Activated CD4-positive, alpha-beta T cell treated with anti-CD3 and anti-CD28 coated beads for 4 hours (primary cell): ENCODE measurements around the gene TAT.
A peak's percentile ranks its signal among the peaks of the same experiment; 100 is the strongest.
"Not testable (repeated sequence)": the region's sequence is repeated elsewhere in the genome, so short reads cannot be mapped to it uniquely, and the experiment has no call there.

Source experiments
- DNase-seq, 2 donors: peaks; one replicate each; pipeline ENCODE4 v3.0.0-alpha.2; 2020

The TAT gene

DNA sequence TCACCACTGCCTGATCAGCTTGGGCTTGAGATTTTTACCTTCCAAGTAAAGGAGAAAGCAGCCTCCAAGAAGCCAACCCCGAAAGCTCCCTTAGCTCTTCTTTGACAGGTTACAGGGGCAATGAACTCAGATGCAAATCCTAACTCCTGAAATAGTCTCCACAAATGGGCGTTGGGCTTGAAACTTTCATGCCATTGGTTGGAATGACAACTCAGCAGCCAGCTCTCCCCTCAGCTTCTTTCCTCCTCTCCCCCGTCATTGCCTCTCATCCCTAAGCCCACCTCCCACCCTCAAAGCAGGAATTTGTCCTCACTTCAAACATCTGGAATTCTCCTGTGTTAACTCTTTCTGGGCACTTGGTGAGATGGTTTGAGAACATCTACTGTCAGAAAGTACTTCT lies at the start of gene TAT:
Gene TAT, minus strand, starts transcription at position 122 of the 400 bp plus-strand sequence. CDS start 677 bp downstream, outside the sequence.
- DNase-seq = no peak

DNA sequence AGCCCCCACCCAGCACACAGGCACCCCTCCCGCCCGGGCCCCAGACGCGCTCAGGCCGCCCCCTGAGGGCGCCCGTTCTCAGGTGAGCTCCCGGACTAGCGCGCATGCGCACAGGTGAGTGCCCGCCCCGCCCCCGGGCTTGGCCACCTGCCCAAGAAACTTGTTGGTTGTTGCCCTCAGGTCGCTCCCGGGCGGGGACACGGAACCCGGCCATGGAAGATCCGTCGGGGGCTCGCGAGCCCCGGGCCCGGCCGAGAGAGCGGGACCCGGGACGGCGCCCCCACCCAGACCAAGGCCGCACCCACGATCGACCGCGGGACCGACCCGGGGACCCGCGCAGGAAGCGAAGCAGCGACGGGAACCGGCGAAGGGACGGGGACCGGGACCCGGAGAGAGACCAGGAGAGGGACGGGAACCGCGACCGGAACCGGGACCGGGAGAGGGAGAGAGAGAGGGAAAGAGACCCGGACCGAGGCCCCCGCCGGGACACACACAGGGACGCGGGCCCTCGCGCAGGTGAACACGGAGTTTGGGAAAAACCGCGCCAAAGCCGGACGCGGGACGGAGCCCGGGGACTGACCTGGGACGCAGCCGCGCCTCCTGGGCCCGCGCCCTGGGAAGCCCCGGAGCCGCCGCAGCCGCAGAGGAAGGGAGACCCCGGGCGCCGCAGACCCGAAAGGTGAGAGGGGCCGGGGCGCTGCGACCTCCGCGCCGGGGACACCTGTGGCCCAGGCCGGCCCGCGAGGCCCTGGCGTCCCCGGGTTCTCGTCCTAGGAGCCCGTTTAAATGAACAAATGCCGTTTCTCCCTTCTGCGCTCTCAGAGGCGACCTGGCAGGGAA lies 49.3 kb upstream of the TAT start, which contains the start of gene MARVELD3:
Gene MARVELD3, plus strand, starts transcription at position 167 of the 840 bp plus-strand sequence. Its CDS starts 46 bp downstream, at position 213.
- DNase-seq = peak; percentile 15 to 18

- DNase-seq = no peak
These were observed 48.4 kb upstream of the TAT start for GRCh38 chr16:71625113-71625850.

- no peak for DNase-seq
These were observed 46.7 kb upstream of the TAT start for GRCh38 chr16:71623597-71623996.

GRCh38 chr16:71622088-71622487 lies 45.2 kb upstream of the TAT start:
- no peak for DNase-seq

- DNase-seq = no peak
These were observed 41.5 kb upstream of the TAT start for GRCh38 chr16:71618429-71618828.

DNA sequence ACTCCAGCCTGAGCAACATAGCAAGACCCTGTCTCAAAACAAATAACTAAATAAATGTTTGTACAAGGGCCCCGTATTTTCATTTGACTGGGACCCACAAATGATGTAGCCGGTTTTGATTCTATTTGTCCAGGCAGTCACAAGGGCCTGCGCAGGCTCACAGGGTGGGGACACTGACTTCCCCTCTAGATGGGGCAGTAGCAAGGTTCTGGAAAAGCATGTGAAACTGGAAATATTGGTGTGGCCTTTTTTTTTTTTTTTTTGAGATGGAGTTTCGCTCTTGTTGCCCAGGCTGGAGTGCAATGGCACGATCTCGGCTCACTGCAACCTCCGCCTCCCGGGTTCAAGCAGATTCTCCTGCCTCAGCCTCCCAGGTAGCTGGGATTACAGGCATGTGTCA lies 38.1 kb upstream of the TAT start:
- not testable (repeated sequence) for DNase-seq

DNA sequence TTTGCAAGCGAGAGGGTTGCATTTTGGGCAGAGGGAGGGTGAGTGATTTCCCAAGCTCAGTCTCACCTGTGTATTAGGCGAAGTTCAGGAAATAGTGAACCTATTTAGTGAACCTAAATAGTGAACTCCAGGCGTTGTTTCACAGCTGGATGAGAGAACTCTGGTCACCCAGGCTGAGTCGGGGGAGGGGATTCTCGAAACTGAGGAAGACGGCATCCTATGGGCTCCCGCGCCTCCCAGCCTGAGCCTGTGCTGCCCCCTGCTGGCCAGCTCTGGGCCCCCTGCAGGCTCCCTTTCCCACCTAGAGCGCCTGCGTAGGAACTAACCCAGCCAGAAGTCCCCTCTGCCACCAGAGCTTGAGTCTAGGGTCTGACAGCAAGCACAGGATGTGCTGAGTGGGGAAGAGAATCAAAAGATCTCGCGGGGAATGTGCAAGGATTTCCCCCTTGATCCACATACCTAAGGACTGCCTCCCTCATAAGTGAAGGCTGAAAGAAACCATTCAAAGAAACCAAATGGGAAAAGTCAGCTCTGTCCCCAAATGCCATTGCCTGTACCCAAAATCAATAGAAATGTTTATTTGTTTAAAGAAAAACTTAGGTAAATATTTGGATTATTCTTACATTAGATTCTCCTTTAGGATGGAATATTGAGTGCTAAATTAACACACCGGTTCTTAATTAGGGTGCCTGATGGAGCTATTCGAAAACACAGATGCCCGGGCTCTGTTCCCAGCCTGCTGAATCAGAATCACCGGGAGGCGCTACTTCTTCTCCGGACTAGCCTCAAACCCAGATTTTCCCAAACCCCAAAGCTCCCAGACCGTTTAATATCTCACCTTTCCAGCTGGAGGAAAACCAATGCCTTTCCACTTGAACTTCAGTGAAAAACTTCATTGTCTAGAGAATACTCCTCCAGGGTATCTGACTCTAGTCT lies 34.3 kb upstream of the TAT start:
- DNase-seq = peak; percentile 69 to 73

GRCh38 chr16:71610447-71610846 lies 33.6 kb upstream of the TAT start:
- no peak for DNase-seq

- DNase-seq = no peak
These were observed 32.2 kb upstream of the TAT start for GRCh38 chr16:71609066-71609465.

DNA sequence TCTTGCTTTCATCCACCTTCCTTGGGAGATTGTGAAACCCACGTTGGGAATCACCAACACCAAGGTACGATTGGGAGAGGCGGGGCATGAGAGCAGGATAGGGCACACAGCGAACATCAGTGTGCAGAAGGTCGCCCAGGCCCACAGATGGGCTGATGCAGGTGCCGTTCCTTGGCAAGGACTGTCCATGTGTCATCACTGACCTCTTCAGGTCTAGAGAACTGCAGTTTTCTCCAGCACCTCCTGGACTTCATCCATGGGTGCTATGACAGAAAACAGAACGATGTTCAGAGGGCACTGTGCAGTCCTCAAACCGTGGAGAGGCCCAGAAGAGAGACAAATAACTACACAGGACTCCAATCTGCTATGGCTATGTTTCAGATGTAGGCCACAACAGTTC lies 23.9 kb upstream of the TAT start:
- no peak for DNase-seq

GRCh38 chr16:71598426-71598825 lies 21.5 kb upstream of the TAT start:
- not testable (repeated sequence) for DNase-seq

- not testable (repeated sequence) for DNase-seq
These were observed 18.5 kb upstream of the TAT start for GRCh38 chr16:71595340-71595826.

GRCh38 chr16:71594000-71594646 lies 17.2 kb upstream of the TAT start:
- no peak for DNase-seq

- no peak for DNase-seq
These were observed 16.4 kb upstream of the TAT start for GRCh38 chr16:71593048-71593999.

DNA sequence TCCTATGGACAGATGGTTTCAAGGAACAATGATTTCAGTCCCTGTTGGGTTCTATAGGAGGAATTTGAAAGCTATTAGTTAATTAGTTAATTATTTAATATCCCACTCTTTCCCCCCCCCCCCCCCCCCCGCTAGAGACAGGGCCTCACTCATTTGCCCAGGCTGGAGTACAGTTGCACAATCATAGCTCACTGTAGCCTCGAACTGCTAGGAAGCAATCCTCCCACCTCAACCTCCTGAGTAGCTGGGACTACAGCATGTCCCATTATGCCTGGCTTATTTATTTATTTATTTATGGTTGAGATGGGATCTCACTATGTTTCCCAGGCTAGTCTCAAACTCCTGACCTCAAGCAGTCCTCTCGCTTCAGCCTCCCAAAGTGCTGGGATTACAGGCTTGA lies 15.0 kb upstream of the TAT start:
- DNase-seq = no peak

DNA sequence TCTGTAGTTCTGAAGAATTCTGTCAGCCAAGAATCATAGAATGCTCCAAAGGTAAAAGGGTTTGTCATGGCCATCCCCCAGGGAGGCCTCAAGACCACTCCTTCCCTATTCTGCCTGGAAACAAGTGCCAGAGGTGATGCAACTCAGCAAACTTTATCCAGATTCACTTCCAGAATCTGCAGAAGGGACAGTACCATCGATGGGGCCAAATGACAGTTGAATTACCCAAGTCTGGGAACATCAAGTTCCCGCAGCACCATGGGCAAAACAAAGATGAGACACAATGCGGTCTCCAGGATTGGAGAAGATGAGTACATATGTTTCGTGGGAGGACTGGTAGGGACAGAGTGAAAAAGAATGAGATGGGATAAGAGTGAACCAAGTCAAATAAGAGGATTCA lies 13.7 kb upstream of the TAT start:
- no peak for DNase-seq

GRCh38 chr16:71590071-71590470 lies 13.2 kb upstream of the TAT start:
- not testable (repeated sequence) for DNase-seq

DNA sequence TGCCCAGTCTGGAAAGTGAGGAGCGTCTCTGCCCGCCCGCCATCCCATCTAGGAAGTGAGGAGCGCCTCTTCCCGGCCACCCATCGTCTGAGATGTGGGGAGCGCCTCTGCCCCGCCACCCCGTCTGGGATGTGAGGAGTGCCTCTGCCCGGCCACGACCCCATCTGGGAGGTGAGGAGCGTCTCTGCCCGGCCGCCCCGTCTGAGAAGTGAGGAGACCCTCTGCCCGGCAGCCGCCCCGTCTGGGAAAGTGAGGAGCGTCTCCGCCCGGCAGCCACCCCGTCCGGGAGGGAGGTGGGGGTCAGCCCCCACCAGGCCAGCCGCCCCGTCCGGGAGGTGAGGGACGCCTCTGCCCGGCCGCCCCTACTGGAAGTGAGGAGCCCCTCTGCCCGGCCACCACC lies 12.4 kb upstream of the TAT start:
- DNase-seq = not testable (repeated sequence)

GRCh38 chr16:71585318-71585703 lies 8.4 kb upstream of the TAT start:
- no peak for DNase-seq
